ENCODE results near the gene DUSP1. TPM values are rescaled to one million over a fixed set of nuclear protein-coding genes. Genes with fewer than 3 reads are reported as not detected.

The DUSP1 gene
- total and polyA plus RNA-seq, 2 of the 4 experiments (the other 2 are of a cell fraction), result 304 to 467 TPM

- CTCF ChIA-PET, result interaction anchor here (0.6 kb wide), 1 partner anchor 119 kb away, joined by 3 read pairs; no protein-coding TSS in a partner anchor
- POLR2A ChIA-PET (ENCODE audit: unreplicated experiment), result no interaction called here
Observed at GRCh38 chr5:172758077-172758833, 12.7 kb downstream of the DUSP1 start.

More at GRCh38 chr5:172758077-172758833, 12.7 kb downstream of the DUSP1 start:
- Histone ChIP-seq H2BK20ac (ENCODE audit: low read depth, low read length) (peak overlapping the region; percentile 72), H3K27ac (ENCODE audit: insufficient read depth, low read length) (peak overlapping the region; percentile 51), H3K18ac (ENCODE audit: low read depth, low read length) (peak overlapping the region; percentile 55), H3K4ac (ENCODE audit: low read depth, low read length) (peak overlapping the region; percentile 73), H3K27me3 (ENCODE audit: control insufficient read depth, insufficient read depth, low read length) (no peaks in the 10 kb centered on the region), H3K4me3 (ENCODE audit: insufficient read depth, low read depth, low read length) (no peak overlapping the region), H3K14ac (replicated peaks; ENCODE audit: low read depth, low read length) (peak overlapping the region; percentile 54), H2BK120ac (ENCODE audit: low read depth, low read length) (peak overlapping the region; percentile 79), H2BK5ac (ENCODE audit: low read depth, low read length, poor library complexity, severe bottlenecking) (peak overlapping the region; percentile 81), H3K9me1 (ENCODE audit: insufficient read depth, low read length) (peaks cover 19% of the 10 kb centered on the region), H3K9me3 (ENCODE audit: control insufficient read depth, insufficient read depth, low read length) (peaks cover 5% of the 10 kb centered on the region), H4K20me1 (ENCODE audit: insufficient read depth, low read length) (no peaks in the 10 kb centered on the region), H3K56ac (ENCODE audit: extremely low read depth, insufficient read depth, low read length) (no peak overlapping the region), H3K4me2 (ENCODE audit: low read depth, low read length) (peak overlapping the region; percentile 41), H3K23ac (ENCODE audit: low read depth, low read length) (peak overlapping the region; percentile 39; the same call in 1 of the 2 replicates), H2AK9ac (replicated peaks; ENCODE audit: low read depth, low read length, poor library complexity) (peak overlapping the region; percentile 56), H2AFZ (replicated peaks; ENCODE audit: low read length, poor library complexity) (peak overlapping the region; percentile 82), H4K91ac (ENCODE audit: insufficient read depth, low read depth, low read length) (peak overlapping the region; percentile 12), H2AK5ac (ENCODE audit: low read depth, low read length) (peak overlapping the region; percentile 77), H3K4me1 (ENCODE audit: control insufficient read depth, insufficient read depth, low read length) (peaks cover 8% of the 10 kb centered on the region), H4K8ac (ENCODE audit: low read depth in 2 of 2, low read length in 2 of 2) (peak overlapping the region in 1 of 2 experiments; percentile 85; a peak in 2 of 4 replicates), H3K9ac (ENCODE audit: low read depth, low read length) (no peak overlapping the region), H3K79me1 (ENCODE audit: low read depth in 1 of 2, low read length in 2 of 2) (peaks cover 0 to 9% of the 10 kb centered on the region in 2 experiments; a peak in 2 of 4 replicates), H3K36me3 (ENCODE audit: control insufficient read depth, insufficient read depth, low read length) (no peaks in the 10 kb centered on the region), H4K5ac (ENCODE audit: low read depth, low read length) (peak overlapping the region; percentile 36; the same call in 1 of the 2 replicates), H2BK15ac (ENCODE audit: low read depth, low read length) (peak overlapping the region; percentile 70; the same call in 2 of the 3 replicates)
- intact Hi-C loops (cut with micrococcal nuclease) (no loop called here), dilution Hi-C loops (cut with HindIII; ENCODE audit: low sequenced_read_pairs, unreplicated experiment) (no loop called here), in situ Hi-C loops (cut with MboI; ENCODE audit: low sequenced_read_pairs) (no loop called here)
- ATAC-seq (ENCODE audit: low read depth) (peak; percentile 98), DNase-seq (peak; percentile 97)
- 20% methylated on average over 2 of the region's 19 CpGs; no CpG with 5 or more reads in 1 of the 2 experiments for WGBS, 2 experiments (ENCODE audit: extremely low coverage in 2 of 2, insufficient read length in 1 of 2)
- TF ChIP-seq MAZ (IDR thresholded peaks at IDR 0.05; ENCODE audit: borderline replicate concordance, low read depth, low read length) (peak; percentile 25; the same call in 1 of the 2 replicates), FOS (IDR thresholded peaks at IDR 0.05; ENCODE audit: low read depth, low read length) (peak; percentile 87), POLR2A (IDR thresholded peaks at IDR 0.05; ENCODE audit: low read depth, low read length) (peak; percentile 80), BHLHE40 (IDR thresholded peaks at IDR 0.05; ENCODE audit: low read depth, low read length) (peak; percentile 7; the same call in 1 of the 2 replicates), SMC3 (IDR thresholded peaks at IDR 0.05; ENCODE audit: low read depth, low read length) (0 out of 2 replicates have a peak, but pooled peaks have one; percentile 3), ELK1 (IDR thresholded peaks at IDR 0.05; ENCODE audit: borderline replicate concordance, low read depth, low read length) (no peak), NFE2L2 (IDR thresholded peaks at IDR 0.05; ENCODE audit: low read depth, low read length) (no peak), CTCF (conservative IDR thresholded peaks at IDR 0.05; ENCODE audit: low read depth, low read length) (0 out of 2 replicates have a peak, but pooled peaks have one; percentile 8)
- BruUV-seq (replicated peaks), result no TSS peak
